ENCODE data around the gene MRGPRX2. TPM values are rescaled to one million over a fixed set of nuclear protein-coding genes. Genes with fewer than 3 reads are reported as not detected.
A peak's percentile ranks its signal among the peaks of the same experiment; 100 is the strongest.

MRGPRX2 gene
- polyA plus RNA-seq, 3 donors: not detected

- DNase-seq (ENCODE audit: extremely low read depth in 1 of 11, low read depth in 9 of 11, low spot score in 4 of 11): peak in 4 of 11 donors; percentile 8 to 27 (median 19)
Measured at GRCh38 chr11:19025481-19026406, 34.8 kb downstream of the MRGPRX2 start.

- DNase-seq (ENCODE audit: extremely low read depth in 1 of 11, low read depth in 9 of 11, low spot score in 4 of 11): no peak
Measured at GRCh38 chr11:19020831-19021230, 39.7 kb downstream of the MRGPRX2 start.

GRCh38 chr11:19018901-19019300 is 41.6 kb downstream of the MRGPRX2 start:
- DNase-seq (ENCODE audit: extremely low read depth in 1 of 11, low read depth in 9 of 11, low spot score in 4 of 11): peak in 7 of 11 donors; percentile 12 to 26 (median 17)

GRCh38 chr11:19013181-19013857 is 47.2 kb downstream of the MRGPRX2 start:
- DNase-seq (ENCODE audit: extremely low read depth in 1 of 11, low read depth in 9 of 11, low spot score in 4 of 11): no peak

- DNase-seq (ENCODE audit: extremely low read depth in 1 of 11, low read depth in 9 of 11, low spot score in 4 of 11): no peak
Measured at GRCh38 chr11:19012636-19013035, 47.9 kb downstream of the MRGPRX2 start.

Other genes starting within 250 kb of the MRGPRX2 start
- not detected for gene MRGPRX1, start 121.3 kb downstream of the MRGPRX2 start, polyA plus RNA-seq (ENCODE audit: insufficient read length in 3 of 3)
- 10 to 100 TPM; 15.8 to 19.1 (median 18.2) TPM for gene ZDHHC13, start 56.5 kb upstream of the MRGPRX2 start, polyA plus RNA-seq (ENCODE audit: insufficient read length in 3 of 3)
- gene CSRP3, start 141.3 kb upstream of the MRGPRX2 start, polyA plus RNA-seq (ENCODE audit: insufficient read length in 3 of 3): under 1 TPM in 1 of 3 donors, not detected in 2; 0.29 TPM
- gene E2F8, start 180.2 kb upstream of the MRGPRX2 start, polyA plus RNA-seq (ENCODE audit: insufficient read length in 3 of 3): 1 to 10 TPM; 7.4 to 9.3 (median 8.0) TPM

All from renal cortex interstitium (tissue), 11 donors.